NOMO-1 treated with DMSO at 0.1 percent for 48 hours (cell line): ENCODE results near the gene MYH6.
"Not testable (repeated sequence)": the region's sequence is repeated elsewhere in the genome, so short reads cannot be mapped to it uniquely, and the experiment has no call there.

Experiments
- DNase-seq: peaks from one replicate; lab custom pipeline; 2025; ENCODE audit not compliant: unreplicated experiment; lab: John Stamatoyannopoulos, UW

MYH6 gene

GRCh38 chr14:23415821-23416778 is 8.0 kb upstream of the MYH6 start:
- DNase-seq = no peak

GRCh38 chr14:23414906-23415820 is 7.1 kb upstream of the MYH6 start:
- no peak for DNase-seq

GRCh38 chr14:23414254-23414653 is 6.2 kb upstream of the MYH6 start:
- no peak for DNase-seq

DNA sequence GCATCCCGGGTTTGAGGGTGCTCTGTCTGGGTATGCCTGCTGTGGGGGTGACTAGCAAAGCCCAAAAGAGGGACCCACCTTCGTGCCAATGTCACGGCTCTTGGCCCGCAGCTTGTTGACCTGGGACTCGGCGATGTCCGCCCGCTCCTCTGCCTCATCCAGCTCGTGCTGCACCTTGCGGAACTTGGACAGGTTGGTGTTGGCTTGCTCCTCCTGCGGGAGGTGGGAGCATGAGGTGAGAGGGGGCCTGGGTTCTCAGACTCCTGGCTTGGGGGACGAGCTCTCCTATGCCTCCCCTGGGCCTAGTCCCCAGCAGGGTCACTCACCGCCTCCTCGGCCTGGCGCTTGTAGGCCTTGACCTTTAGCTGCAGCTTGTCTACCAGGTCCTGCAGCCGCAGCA is 5.6 kb upstream of the MYH6 start:
- DNase-seq = no peak

DNA sequence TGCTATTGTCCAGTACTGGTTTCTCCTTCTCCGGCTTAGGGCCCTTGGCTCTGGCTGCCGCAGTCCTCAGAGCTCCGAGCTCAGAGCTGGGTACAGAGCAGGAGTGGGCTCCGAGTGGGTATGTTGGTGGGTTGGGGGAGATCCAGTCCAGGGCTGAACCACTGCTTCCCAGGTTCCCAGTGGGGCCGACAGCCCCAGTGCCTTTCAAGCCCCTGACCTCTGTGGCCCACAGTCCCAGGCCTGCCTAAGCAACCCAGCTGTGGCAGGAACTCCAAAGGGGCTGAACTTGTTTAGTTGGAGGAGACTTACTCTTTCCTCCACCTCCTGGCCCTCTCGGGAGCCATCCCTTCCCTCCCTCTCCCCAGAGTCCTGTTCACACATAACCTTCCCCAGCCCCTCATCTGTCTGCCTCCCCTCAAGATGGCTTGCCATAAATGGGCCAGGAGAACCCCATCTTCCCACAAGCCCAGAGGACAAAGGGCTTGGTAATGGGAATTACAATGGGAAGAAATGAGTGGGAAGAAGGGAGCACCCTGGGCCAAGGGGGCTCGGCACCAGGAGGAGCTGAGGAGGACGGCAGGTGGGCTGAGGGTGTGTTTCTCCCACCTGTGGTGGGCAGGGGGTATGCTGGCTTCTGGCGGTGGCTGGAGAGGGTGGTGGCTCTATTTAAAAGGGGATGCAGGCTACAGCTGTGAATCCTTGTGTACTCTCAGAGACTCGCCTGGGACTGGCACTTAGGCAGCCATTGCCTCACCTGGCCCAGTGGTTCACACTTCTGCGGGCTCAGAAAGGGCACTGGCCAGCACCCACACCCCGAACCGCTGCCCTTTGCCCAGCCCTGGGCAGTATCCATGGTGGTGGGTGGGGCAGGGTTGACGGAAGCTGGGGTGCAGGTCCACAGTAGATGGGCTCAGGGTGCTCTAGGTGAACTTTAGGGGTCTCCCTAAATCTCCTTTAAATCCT is 3.8 kb upstream of the MYH6 start:
- DNase-seq = no peak

- no peak for DNase-seq
Observed at GRCh38 chr14:23409966-23410635, 2.0 kb upstream of the MYH6 start.

- no peak for DNase-seq
Observed at GRCh38 chr14:23409475-23409874, 1.4 kb upstream of the MYH6 start.

GRCh38 chr14:23408307-23408630 is 196 bp upstream of the MYH6 start:
- DNase-seq = no peak

GRCh38 chr14:23406725-23407355 is 1.2 kb downstream of the MYH6 start:
- no peak for DNase-seq

GRCh38 chr14:23406244-23406643 is 1.8 kb downstream of the MYH6 start:
- DNase-seq = no peak

DNA sequence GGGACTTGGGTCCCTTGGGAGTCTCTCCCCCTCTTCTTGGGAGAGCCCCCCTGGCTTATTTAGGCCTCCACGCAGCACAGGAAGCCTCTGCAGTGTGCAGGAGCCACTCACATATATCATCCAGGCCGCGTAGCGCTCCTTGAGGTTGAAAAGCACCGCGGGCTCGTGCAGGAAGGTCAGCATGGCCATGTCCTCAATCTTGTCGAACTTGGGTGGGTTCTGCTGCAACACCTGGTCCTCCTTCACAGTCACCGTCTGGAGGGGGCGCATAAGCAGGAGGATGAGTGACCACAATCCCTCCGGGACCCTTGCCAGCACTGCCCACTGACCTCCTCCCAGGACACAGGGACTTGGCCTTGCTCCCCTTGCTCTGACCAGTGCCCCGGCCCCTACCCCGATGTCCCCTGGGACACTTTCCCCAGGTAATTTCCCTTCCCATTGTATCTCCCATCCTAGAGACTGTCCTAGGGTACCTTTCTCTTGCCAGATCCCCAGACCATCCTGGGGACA is 2.5 kb downstream of the MYH6 start:
- DNase-seq = no peak

GRCh38 chr14:23405096-23405495 is 3.0 kb downstream of the MYH6 start:
- DNase-seq = no peak

- DNase-seq = no peak
Observed at GRCh38 chr14:23404331-23404900, 3.7 kb downstream of the MYH6 start.

- no peak for DNase-seq
Observed at GRCh38 chr14:23403908-23404307, 4.2 kb downstream of the MYH6 start.

DNA sequence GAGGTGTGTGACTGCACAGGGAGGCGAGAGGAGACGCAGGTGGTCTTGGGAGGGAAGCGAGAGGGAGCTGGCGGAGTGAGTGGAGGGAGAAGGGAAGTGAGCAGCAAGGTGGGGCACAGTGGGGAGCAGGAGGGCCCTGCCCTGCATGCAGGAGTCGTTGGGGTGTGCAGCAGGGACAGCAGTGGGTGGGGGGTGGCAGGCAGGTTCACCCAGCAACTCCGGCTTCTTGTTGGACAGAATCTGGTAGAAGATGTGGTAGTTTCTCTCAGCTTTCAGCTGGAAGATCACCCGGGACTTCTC is 5.0 kb downstream of the MYH6 start:
- no peak for DNase-seq

DNA sequence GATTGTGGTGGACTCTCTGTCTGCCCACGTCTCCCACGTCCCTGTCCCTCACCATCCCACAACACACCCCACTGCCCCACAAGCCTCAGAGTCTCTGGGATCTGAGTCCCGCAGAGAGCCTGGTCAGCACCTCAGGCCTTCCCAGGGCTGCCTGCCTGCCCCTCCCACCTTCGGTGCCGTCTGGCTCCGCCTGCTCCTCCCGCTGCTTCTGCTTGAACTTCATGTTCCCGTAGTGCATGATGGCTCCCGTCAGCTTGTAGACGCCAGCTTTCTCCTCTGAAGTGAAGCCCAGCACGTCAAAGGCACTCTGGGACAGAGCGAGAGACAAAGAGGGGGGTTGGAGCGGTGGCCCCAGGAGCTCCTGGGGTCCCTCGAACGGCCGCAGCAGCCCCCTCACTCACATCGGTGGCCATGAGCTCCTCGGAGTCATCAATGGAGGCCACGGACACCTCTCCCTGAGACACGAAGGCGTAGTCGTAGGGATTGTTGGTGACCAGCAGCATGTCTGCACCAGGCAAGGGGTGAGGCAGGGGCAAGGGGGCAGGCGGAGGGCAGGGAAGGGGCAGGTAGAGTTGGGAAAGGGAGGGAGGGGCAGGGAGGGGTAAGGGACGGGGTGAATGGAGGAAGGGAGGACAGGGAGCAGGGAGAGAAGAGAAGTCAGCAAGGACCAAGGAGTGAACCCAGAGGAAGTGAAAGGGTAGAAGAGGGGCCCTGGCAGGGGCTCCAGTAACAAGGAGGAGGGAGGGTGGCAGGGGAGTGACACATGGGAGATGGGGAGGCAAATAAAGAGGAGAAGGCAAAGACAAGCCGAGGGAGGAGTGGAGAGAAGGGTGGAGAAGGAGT is 5.6 kb downstream of the MYH6 start:
- DNase-seq = peak; percentile 14

- peak; percentile 9 for DNase-seq
Observed at GRCh38 chr14:23401291-23401690, 6.8 kb downstream of the MYH6 start.

- DNase-seq = not testable (repeated sequence)
Observed at GRCh38 chr14:23400496-23401149, 7.5 kb downstream of the MYH6 start.
